ENCODE results near the gene DNAJC15. TPM values are rescaled to one million over a fixed set of nuclear protein-coding genes. Genes with fewer than 3 reads are reported as not detected.

DNAJC15 gene
- total and polyA plus RNA-seq, 2 donors (not counting 3 experiments of a cell fraction or from before 2014, with no cell fraction given), result 21.8 to 40.8 TPM

DNA sequence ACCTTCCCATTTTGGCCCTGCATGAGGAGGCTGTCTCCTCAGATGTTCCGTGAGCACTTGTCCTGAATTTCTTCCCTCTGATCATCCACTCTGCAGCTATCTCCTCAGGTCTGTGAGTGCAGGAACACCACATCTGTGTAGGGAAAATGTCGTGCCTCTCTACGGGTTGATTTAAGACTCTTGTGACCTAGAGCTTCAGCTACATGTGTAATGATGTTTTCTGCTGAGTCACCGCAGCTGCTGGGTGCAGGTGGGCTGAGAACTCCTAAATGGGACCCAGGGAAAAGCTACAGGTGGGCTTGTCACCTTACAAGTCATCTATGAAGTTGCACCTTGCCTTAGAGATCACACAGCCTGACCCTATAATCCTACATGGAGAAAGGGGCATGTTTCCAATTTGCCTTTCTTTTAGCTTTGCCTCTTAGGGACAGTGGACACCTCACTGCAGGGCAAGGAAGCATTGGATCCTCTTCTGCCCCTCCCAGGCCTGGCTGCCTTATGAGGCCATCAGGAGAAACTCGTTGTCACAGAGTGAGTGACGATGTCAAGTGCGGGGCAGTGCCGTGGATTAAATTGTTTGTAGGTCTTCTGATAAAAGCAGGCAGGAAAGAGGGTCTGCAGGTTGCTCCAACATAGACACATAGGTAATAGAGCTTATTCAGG, 122.3 kb downstream of the DNAJC15 start:
- dilution Hi-C loops (cut with MboI; ENCODE audit: extremely low pct_ligation_motif_present, low sequenced_read_pairs), result no loop called here
- Histone ChIP-seq H4K20me1 (replicated peaks; ENCODE audit: control insufficient read depth, extremely low read depth, insufficient read depth, low read length) (no peaks in the 10 kb centered on the region), H3K4me3 (replicated peaks in 1 of 3; ENCODE audit: insufficient read depth in 1 of 3, low read depth in 1 of 3, low read length in 3 of 3) (no peak overlapping the region), H3K9ac (replicated peaks; ENCODE audit: extremely low read depth, insufficient read depth, low read length) (no peak overlapping the region), H3K4me1 (ENCODE audit: control insufficient read depth, extremely low read depth, insufficient read depth, low read length) (no peaks in the 10 kb centered on the region), H3K27me3 (ENCODE audit: control insufficient read depth in 2 of 2, insufficient read depth in 2 of 2, low read length in 2 of 2) (peaks cover 3 to 6% of the 10 kb centered on the region in 2 experiments), H3K27ac (ENCODE audit: insufficient read depth, low read depth, low read length) (no peak overlapping the region), H3K4me2 (ENCODE audit: insufficient read depth, low read length) (no peak overlapping the region), H3K79me2 (ENCODE audit: control insufficient read depth, insufficient read depth, low read length) (no peaks in the 10 kb centered on the region), H2AFZ (ENCODE audit: low read depth, low read length) (no peak overlapping the region), H3K36me3 (ENCODE audit: control insufficient read depth in 2 of 2, extremely low read depth in 1 of 2, insufficient read depth in 2 of 2, low read length in 2 of 2) (no peaks in the 10 kb centered on the region), H3K9me3 (replicated peaks; ENCODE audit: control insufficient read depth, insufficient read depth, low read length) (no peaks in the 10 kb centered on the region), H3K9me1 (replicated peaks; ENCODE audit: control insufficient read depth, extremely low read depth, insufficient read depth, low read length) (no peaks in the 10 kb centered on the region)
- DNase-seq (ENCODE audit: low read depth, low spot score), result no peak
- no peak for FAIRE-seq
- CTCF ChIA-PET, result no interaction called here
- POLR2A ChIA-PET, result no interaction called here
- intact Hi-C loops (cut with micrococcal nuclease), result no loop called here
- TF ChIP-seq MYC (IDR thresholded peaks at IDR 0.05; ENCODE audit: low read depth, low read length) (no peak), EZH2 (IDR thresholded peaks at IDR 0.05; ENCODE audit: borderline replicate concordance, low read depth, low read length, severe bottlenecking) (no peak), POLR2AphosphoS5 (IDR thresholded peaks at IDR 0.05; ENCODE audit: insufficient read depth, low read depth, low read length) (no peak), FOS (IDR thresholded peaks at IDR 0.05; ENCODE audit: borderline replicate concordance, insufficient read depth, low read length) (no peak), GATA2 (IDR thresholded peaks at IDR 0.05; ENCODE audit: insufficient read depth, insufficient read length, low read depth, low read length) (no peak), CTCF (IDR thresholded peaks at IDR 0.05; ENCODE audit: extremely low read depth in 1 of 2, insufficient read depth in 1 of 2, low read depth in 1 of 2, low read length in 2 of 2) (no peak), POLR2A (IDR thresholded peaks at IDR 0.05; ENCODE audit: low read depth, low read length) (no peak), JUN (IDR thresholded peaks at IDR 0.05; ENCODE audit: borderline replicate concordance, insufficient read depth, insufficient read length, low read depth) (no peak), MAX (IDR thresholded peaks at IDR 0.05; ENCODE audit: insufficient read depth, insufficient read length) (no peak)
- no TSS peak for BruUV-seq (replicated peaks)
